Activated CD4-positive, alpha-beta T cell treated with anti-CD3 and anti-CD28 coated beads, Interleukin-2, amount 10 ng/mL, durations not matched to agents 24 days and 14 days (primary cell): ENCODE results near the gene SEC31A. TPM values are rescaled to one million over a fixed set of nuclear protein-coding genes. Genes with fewer than 3 reads are reported as not detected.
"Not testable (repeated sequence)": the region's sequence is repeated elsewhere in the genome, so short reads cannot be mapped to it uniquely, and the experiment has no call there.

Source experiments
- DNase-seq: peaks from one replicate; pipeline ENCODE4 v3.0.0; 2022
- H3K27ac Mint-ChIP-seq: one replicate; pipeline ENCODE4 v1.8.0; 2022; ENCODE audit warnings: mild to moderate bottlenecking, mixed read lengths
- H3K27me3 Mint-ChIP-seq: one replicate; pipeline ENCODE4 v1.8.0; 2022; ENCODE audit warnings: mixed read lengths
- H3K36me3 Mint-ChIP-seq: one replicate; pipeline ENCODE4 v1.8.0; 2022; ENCODE audit warnings: low read depth, mild to moderate bottlenecking, mixed read lengths
- H3K4me1 Mint-ChIP-seq: one replicate; pipeline ENCODE4 v1.8.0; 2021; ENCODE audit warnings: mixed read lengths
- H3K4me3 Mint-ChIP-seq: one replicate; pipeline ENCODE4 v1.8.0; 2022; ENCODE audit warnings: mild to moderate bottlenecking, moderate library complexity, mixed read lengths
- H3K9me3 Mint-ChIP-seq: one replicate; pipeline ENCODE4 v1.8.0; 2021; ENCODE audit warnings: mixed read lengths
- intact Hi-C: fragments of 100-400 bp; cut with micrococcal nuclease; formaldehyde crosslinking; loops from one replicate; pipeline ENCODE4 v1.15.1; 2023
- total RNA-seq: library from RNA; stranded (reverse); gene quantifications from 2 replicates; pipeline ENCODE4 v1.2.3, GENCODE V29; 2022

SEC31A gene
- total RNA-seq, 1 donor from 2014 or later: 125 TPM

DNA sequence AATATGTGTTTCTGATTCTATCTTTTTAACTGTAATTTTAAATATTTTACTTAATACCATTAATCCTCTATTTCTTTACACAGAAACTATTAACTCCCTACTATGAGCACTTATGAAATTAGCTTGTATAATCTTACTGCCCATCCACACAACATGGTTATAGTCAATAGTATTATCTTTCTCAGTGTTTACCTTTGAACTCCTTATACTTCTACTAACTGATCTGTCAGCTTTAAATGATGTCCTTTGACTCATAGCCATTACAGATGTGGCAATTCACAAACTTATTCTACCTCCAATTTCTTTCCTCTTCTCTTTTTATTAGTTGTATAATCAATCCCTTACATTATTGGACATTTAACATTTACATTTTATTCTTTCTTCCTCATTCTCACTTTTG is 5.5 kb downstream of the SEC31A start:
- no peak for DNase-seq
- no peak overlapping the region for H3K4me3 Mint-ChIP-seq
- peaks cover 34% of the 10 kb centered on the region for H3K4me1 Mint-ChIP-seq
- H3K27me3 Mint-ChIP-seq: no peaks in the 10 kb centered on the region
- intact Hi-C loops: no loop called here
- no peak overlapping the region for H3K27ac Mint-ChIP-seq
- peaks cover 28% of the 10 kb centered on the region for H3K36me3 Mint-ChIP-seq
- no peaks in the 10 kb centered on the region for H3K9me3 Mint-ChIP-seq

DNA sequence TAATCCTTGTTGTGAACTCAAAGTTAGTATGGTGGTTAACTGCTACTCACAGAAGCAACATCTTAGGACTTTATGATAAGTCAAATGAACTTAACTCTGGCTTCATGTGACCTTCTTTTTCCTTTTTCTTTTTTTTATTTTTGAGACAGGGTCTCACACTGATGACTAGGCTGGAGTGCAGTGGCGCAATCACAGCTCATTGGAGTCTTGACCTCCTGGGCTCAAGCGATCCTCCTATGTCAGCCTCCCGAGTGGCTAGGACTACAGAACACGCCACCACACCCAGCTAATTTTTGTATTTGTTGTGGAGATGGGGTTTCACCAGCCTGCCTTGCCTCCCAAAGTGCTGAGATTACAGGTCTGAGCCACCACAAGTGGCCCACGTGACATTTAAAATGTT is 22.4 kb downstream of the SEC31A start:
- DNase-seq: no peak
- Mint-ChIP-seq H3K4me3 (no peak overlapping the region), H3K4me1 (peaks cover 31% of the 10 kb centered on the region), H3K36me3 (peaks cover 62% of the 10 kb centered on the region), H3K9me3 (peaks cover 4% of the 10 kb centered on the region), H3K27ac (no peak overlapping the region), H3K27me3 (no peaks in the 10 kb centered on the region)
- intact Hi-C loops: no loop called here

DNA sequence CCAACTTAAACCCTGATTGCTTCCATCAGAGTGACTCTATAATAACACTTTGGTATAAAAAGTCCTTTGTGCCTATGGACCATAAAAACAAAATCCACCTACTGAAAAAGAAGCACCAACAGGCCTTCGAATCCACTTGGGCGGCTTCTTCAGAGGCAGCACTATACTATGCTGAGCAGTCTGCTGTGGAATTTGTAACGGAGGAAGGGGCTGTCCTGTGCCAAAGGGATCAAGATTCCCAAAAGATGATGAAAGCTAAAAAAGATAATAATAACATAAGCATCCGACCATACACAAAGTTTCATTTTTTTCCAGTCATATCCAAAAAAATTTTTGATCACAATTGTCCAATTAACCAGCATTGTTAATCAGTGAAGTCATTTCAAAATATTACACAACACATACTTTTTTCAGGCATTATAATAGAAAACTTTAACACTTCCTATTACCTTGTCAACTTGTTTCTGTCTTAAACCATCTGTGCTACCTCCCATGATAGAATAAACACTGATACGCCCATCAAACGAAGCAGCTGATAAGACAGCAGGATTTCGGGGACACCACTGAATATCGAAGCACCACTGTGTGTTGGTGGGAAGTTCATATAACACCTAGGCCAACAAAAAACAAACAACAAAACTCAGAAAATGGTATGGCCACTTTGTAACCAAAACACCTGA is 24.1 kb downstream of the SEC31A start:
- intact Hi-C loops: no loop called here
- peak overlapping the region; percentile 32 for H3K4me3 Mint-ChIP-seq
- H3K27me3 Mint-ChIP-seq: no peaks in the 10 kb centered on the region
- DNase-seq: no peak
- H3K9me3 Mint-ChIP-seq: peaks cover 4% of the 10 kb centered on the region
- H3K27ac Mint-ChIP-seq: peak overlapping the region; percentile 56
- peaks cover 68% of the 10 kb centered on the region for H3K36me3 Mint-ChIP-seq
- H3K4me1 Mint-ChIP-seq: peaks cover 31% of the 10 kb centered on the region

DNA sequence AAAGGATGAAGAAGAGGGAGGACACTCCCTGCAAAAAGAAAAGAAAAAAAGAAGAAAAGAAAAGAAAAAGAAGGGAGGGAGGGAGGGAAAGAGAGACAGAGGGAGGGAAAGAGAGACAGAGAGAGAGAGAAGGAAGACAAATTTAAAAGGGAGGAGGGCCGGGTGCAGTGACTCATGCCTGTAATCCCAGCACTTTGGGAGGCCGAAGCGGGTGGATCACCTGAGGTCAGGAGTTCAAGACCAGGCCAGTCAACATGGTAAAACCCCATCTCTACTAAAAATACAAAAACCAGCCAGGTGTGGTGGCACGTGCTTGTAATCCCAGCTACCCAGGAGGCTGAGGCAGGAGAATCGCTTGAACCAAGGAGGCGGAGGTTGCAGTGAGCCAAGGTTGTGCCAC is 24.9 kb downstream of the SEC31A start:
- H3K4me1 Mint-ChIP-seq: peaks cover 34% of the 10 kb centered on the region
- intact Hi-C loops, H3K9me3 Mint-ChIP-seq, H3K27me3 Mint-ChIP-seq: not testable (repeated sequence)
- H3K4me3 Mint-ChIP-seq: peak overlapping the region; percentile 39
- DNase-seq: peak; percentile 62
- H3K36me3 Mint-ChIP-seq: peaks cover 72% of the 10 kb centered on the region
- H3K27ac Mint-ChIP-seq: peak overlapping the region; percentile 87

DNA sequence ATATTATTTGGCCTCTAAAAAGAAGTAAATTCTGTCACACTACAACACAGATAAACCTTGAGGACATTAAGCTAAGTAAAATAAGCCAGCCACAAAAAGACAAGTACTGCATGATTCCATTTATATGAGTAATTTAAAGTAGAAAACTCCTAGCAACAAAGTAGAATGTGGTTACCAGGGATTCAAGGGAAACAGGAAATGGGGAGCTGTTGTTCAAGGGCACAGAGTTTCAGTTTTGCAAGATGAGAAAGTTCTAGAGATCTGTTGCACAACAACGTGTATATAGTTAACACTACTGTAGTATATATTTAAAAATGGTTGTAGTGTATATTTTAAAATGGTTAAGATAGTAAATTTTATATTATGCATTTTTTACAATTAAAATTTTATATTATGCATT is 25.4 kb downstream of the SEC31A start:
- intact Hi-C loops: loop anchor here (1.0 kb wide), 4 partner anchors 26 to 147 kb away; partner anchors contain the start of genes SEC31A and THAP9
- peak; percentile 84 for DNase-seq
- peak overlapping the region; percentile 87 for H3K27ac Mint-ChIP-seq
- peaks cover 4% of the 10 kb centered on the region for H3K9me3 Mint-ChIP-seq
- no peaks in the 10 kb centered on the region for H3K27me3 Mint-ChIP-seq
- H3K36me3 Mint-ChIP-seq: peaks cover 69% of the 10 kb centered on the region
- peaks cover 34% of the 10 kb centered on the region for H3K4me1 Mint-ChIP-seq
- peak overlapping the region; percentile 39 for H3K4me3 Mint-ChIP-seq

DNA sequence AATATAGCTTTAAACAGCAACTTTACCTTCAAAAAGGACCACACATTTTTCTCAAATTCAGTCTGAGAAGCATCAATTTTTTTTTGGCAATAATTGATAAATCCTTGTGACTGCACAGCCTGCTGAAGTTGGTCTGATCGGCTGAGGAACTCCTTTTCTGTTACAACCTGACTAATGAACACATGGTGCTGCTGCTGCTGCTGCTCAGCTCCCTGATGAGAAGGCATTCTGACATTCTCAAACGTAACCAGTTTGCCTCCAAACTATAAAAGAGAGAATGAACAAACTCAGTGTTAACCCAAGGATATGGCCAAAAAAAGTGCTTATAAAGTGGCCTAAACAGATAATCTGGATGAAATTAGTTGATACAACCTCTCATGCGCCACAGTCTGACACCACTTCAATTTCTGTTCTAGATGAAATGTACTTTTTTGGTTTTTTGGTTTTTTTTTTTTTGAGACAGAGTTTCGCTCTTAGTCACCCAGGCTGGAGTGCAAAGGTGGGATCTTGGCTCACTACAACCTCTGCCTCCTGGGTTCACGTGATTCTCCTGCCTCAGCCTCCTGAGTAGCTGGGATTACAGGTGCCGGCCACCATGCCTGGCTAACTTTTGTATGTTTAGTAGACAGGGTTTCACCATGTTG is 26.5 kb downstream of the SEC31A start:
- intact Hi-C loops: no loop called here
- Mint-ChIP-seq H3K27me3 (no peaks in the 10 kb centered on the region), H3K27ac (peak overlapping the region; percentile 98), H3K9me3 (peaks cover 4% of the 10 kb centered on the region), H3K36me3 (peaks cover 60% of the 10 kb centered on the region), H3K4me1 (peaks cover 34% of the 10 kb centered on the region), H3K4me3 (peak overlapping the region; percentile 81)
- peak; percentile 79 for DNase-seq

DNA sequence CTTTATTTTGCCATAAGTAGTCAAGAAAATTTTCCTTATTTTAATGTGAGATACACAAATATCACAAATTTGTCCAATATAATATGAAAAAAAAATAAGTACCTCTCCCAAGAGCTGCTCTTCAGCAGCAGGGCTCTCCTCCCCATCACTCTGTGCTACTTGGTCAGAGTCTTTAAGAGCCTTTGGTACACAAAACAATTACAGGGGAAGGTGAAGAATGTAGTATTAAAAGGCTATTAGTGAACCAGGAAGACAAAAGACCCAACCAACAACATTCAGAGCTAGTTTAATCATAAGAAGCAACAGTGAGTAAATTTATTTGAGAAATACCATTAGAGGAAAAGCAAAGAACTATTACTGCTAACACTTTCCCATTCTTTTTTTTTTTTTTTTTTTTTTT is 29.4 kb downstream of the SEC31A start:
- Mint-ChIP-seq H3K36me3 (peaks cover 48% of the 10 kb centered on the region), H3K27ac (peak overlapping the region; percentile 15), H3K9me3 (peaks cover 4% of the 10 kb centered on the region), H3K27me3 (no peaks in the 10 kb centered on the region), H3K4me3 (no peak overlapping the region), H3K4me1 (peaks cover 25% of the 10 kb centered on the region)
- no peak for DNase-seq
- intact Hi-C loops: no loop called here

DNA sequence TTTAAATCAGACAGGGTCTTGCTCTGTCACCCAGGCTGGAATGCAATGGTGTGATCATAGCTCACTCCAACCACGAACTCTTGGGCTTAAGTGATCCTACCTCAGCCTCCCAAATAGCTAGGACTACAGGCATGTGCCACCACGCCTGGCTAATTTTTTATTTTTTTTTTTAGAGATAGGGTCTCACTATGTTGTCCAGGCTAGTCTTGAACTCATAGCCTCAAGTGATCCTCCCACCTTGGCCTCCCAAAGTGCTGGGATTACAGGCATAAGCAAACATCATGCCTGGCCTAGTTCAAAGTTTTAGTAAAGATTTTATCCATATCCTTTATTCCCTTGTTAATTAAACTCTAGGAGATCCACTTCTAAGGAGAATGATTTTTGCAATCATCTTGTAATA is 30.5 kb downstream of the SEC31A start:
- H3K4me3 Mint-ChIP-seq, H3K27ac Mint-ChIP-seq, H3K27me3 Mint-ChIP-seq, DNase-seq, intact Hi-C loops, H3K9me3 Mint-ChIP-seq: not testable (repeated sequence)
- Mint-ChIP-seq H3K4me1 (peaks cover 17% of the 10 kb centered on the region), H3K36me3 (peaks cover 45% of the 10 kb centered on the region)

DNA sequence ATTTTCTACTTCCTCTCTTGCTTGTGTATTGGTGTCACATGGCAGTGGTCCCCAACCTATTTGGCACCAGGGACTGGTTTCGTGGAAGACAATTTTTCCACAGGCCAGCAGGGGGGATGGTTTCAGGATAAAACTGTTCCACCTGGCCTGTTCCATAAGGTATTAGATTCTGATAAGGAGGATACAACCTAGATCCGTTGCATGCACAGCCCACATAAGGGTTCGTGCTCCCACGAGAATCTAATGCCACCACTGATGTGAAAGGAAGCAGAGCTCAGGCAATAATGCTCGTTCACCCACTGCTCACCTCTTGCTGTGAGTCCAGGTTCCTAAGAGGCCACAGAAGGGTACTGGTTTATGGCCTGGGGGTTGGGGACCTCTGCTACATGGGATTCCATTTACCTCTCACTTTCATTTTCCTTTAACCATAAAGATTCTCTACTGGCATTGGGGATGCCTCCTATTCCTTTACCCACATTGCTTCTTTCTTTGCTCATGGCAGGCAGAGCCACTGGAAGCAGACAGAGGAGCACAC is 38.1 kb downstream of the SEC31A start:
- peaks cover 7% of the 10 kb centered on the region for H3K4me1 Mint-ChIP-seq
- H3K27me3 Mint-ChIP-seq: no peaks in the 10 kb centered on the region
- peaks cover 63% of the 10 kb centered on the region for H3K36me3 Mint-ChIP-seq
- H3K9me3 Mint-ChIP-seq: no peaks in the 10 kb centered on the region
- intact Hi-C loops: loop anchor here (1.0 to 5.0 kb wide), 3 partner anchors 45 to 429 kb away; partner anchors contain the start of genes COQ2 and LIN54
- DNase-seq: no peak
- H3K27ac Mint-ChIP-seq: no peak overlapping the region
- H3K4me3 Mint-ChIP-seq: no peak overlapping the region

DNA sequence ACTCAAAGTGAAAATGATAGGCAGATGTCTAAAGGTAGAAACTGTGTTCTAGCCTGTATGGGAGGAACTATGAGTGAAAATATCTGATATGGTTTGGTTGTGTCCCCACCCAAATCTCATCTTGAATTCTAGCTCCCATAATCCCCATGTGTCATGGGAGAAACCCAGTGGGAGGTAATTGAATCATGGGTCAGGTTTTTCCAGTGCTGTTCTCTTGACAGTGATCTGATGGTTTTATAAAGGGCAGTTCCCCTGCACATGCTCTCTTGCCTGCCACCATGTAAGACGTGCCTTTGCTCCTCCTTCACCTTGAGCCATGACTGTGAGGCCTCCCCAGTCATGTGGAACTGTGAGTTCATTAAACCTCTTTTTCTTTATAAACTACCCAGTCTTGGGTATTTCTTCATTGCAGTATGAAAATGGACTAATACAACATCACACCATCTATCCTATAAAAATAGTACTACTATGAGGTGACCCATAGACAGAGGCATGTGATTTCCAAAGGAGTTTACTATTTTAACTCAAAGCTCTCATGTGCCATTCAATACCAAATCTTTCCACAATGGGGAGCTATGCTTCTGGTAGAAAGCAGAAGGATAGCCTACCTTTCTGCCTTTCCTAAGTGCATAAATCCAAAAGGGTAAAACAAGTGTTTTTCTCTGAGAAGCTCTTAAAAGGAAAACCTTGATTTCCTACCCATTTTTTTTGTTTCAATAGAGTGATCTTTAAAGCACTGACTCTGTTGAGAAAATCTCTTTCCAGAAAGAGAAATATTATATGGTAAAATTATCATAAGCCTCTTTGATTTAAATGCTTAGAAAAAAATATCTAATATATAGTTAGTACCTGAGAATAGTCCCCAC is 38.8 kb downstream of the SEC31A start:
- Mint-ChIP-seq H3K36me3 (peaks cover 64% of the 10 kb centered on the region), H3K9me3 (no peaks in the 10 kb centered on the region), H3K27me3 (no peaks in the 10 kb centered on the region), H3K4me1 (peaks cover 7% of the 10 kb centered on the region), H3K4me3 (no peak overlapping the region), H3K27ac (peak overlapping the region; percentile 9)
- intact Hi-C loops: loop anchor here (1.0 to 5.0 kb wide), 3 partner anchors 46 to 430 kb away; partner anchors contain the start of genes COQ2 and LIN54
- peak; percentile 79 for DNase-seq

DNA sequence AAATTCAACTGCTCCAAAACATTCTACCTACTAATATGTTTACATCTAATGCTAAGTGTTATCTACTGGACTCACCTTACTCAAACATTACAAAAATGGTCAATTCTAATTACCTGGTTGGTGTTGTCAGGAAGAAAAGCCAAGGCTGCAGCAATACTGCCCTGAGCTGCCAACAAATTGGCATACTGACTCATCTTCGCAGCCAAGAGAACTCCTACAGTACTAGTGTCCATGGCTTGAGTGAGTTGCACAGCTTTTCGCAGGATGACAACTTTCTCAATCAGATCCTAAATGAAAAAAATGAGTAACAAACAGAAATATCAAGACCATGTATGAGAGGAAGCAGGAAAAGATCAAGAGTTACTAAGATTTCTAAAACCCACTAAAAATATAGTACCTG is 39.6 kb downstream of the SEC31A start:
- no peak for DNase-seq
- H3K27me3 Mint-ChIP-seq: no peaks in the 10 kb centered on the region
- peaks cover 67% of the 10 kb centered on the region for H3K36me3 Mint-ChIP-seq
- no peak overlapping the region for H3K4me3 Mint-ChIP-seq
- H3K4me1 Mint-ChIP-seq: peaks cover 7% of the 10 kb centered on the region
- H3K9me3 Mint-ChIP-seq: no peaks in the 10 kb centered on the region
- intact Hi-C loops: loop anchor here (5.0 kb wide), 2 partner anchors 161 to 431 kb away; partner anchors contain the start of genes COQ2 and LIN54
- H3K27ac Mint-ChIP-seq: no peak overlapping the region

DNA sequence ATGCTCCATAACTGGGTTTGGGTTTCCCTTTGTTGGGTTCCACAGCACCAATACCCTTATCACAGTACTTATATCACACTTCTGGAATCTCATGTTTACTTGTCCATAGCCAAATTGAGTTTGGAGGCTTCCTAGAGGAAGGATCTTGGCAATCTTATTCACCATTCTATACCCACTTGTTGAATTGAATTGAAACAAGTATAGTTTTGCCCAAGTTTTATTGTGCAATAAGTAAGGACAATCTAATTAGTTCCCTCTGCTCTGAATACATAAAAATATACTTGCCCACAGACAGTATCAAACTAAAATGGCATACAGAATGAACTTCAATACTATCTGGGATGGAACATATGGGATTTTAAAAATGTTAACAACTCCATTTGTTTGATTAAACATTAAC is 40.3 kb downstream of the SEC31A start:
- intact Hi-C loops: loop anchor here (5.0 kb wide), 2 partner anchors 162 to 432 kb away; partner anchors contain the start of genes COQ2 and LIN54
- Mint-ChIP-seq H3K27ac (no peak overlapping the region), H3K4me1 (peaks cover 7% of the 10 kb centered on the region), H3K27me3 (no peaks in the 10 kb centered on the region), H3K9me3 (no peaks in the 10 kb centered on the region), H3K4me3 (no peak overlapping the region), H3K36me3 (peaks cover 66% of the 10 kb centered on the region)
- DNase-seq: no peak

DNA sequence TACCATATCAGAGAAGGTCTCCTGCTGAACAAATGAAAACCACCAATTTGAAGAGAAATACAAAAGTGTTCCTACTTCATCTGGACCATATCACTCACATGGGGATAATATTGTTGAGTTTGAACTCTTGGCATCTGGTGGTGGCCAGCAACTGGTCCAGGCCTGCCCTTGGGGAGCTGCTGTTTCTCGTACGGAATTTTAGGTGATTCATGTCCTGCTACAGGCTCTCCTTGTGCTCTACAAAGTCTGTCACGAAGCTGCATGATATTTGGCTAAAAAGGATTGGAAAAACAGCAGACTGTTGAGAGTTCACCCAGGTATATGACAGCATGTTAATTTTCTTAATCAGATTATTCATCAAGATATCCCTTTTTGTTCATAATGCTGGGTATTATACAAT is 42.2 kb downstream of the SEC31A start:
- Mint-ChIP-seq H3K9me3 (no peaks in the 10 kb centered on the region), H3K4me3 (no peak overlapping the region), H3K36me3 (peaks cover 66% of the 10 kb centered on the region), H3K27ac (no peak overlapping the region), H3K4me1 (peaks cover 7% of the 10 kb centered on the region), H3K27me3 (no peaks in the 10 kb centered on the region)
- DNase-seq: no peak
- intact Hi-C loops: no loop called here
